ENCODE measurements around the gene ZNF519. TPM values are rescaled to one million over a fixed set of nuclear protein-coding genes. Genes with fewer than 3 reads are reported as not detected.

Gene ZNF519
- total RNA-seq, 2 donors from 2014 or later = 2.6 to 6.5 TPM

DNA sequence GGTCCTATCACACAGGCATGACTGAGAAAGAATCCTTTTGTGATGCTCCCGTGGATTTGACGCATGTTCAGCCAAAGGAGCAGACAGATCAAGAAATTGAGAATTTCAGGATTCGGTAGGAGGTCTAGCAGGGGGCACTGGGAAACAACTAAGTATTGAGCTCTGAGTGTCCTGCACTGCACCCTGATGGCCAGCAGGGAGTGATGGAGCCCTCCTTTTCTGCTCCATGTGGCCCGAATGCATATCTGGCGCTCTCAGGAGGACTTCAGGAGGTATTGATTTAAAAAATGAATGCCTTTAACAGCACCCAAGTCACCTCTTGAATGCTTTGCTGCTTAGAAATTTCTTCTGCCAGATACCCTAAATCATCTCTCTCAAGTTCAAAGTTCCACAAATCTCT lies 58.0 kb downstream of the ZNF519 start:
- no peaks in the 10 kb centered on the region for H3K36me3 ChIP-seq
- no peaks in the 10 kb centered on the region for H3K27me3 ChIP-seq (replicated peaks; ENCODE audit: insufficient read depth)
- H3K27ac ChIP-seq = no peak overlapping the region
- WGBS = 94% methylated on average over 5 of the region's 5 CpGs
- no peaks in the 10 kb centered on the region for H3K9me3 ChIP-seq
- no peak for DNase-seq (ENCODE audit: low spot score)
- no peaks in the 10 kb centered on the region for H3K4me1 ChIP-seq (replicated peaks)
- intact Hi-C loops (cut with DNase I) = no loop called here
- no peak overlapping the region for H3K4me3 ChIP-seq
- TF ChIP-seq POLR2A (IDR thresholded peaks at IDR 0.05) (no peak), POLR2AphosphoS5 (IDR thresholded peaks at IDR 0.05) (no peak)
- TF ChIP-seq, protein P1, sequence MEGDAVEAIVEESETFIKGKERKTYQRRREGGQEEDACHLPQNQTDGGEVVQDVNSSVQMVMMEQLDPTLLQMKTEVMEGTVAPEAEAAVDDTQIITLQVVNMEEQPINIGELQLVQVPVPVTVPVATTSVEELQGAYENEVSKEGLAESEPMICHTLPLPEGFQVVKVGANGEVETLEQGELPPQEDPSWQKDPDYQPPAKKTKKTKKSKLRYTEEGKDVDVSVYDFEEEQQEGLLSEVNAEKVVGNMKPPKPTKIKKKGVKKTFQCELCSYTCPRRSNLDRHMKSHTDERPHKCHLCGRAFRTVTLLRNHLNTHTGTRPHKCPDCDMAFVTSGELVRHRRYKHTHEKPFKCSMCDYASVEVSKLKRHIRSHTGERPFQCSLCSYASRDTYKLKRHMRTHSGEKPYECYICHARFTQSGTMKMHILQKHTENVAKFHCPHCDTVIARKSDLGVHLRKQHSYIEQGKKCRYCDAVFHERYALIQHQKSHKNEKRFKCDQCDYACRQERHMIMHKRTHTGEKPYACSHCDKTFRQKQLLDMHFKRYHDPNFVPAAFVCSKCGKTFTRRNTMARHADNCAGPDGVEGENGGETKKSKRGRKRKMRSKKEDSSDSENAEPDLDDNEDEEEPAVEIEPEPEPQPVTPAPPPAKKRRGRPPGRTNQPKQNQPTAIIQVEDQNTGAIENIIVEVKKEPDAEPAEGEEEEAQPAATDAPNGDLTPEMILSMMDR (IDR thresholded peaks at IDR 0.05) = no peak

DNA sequence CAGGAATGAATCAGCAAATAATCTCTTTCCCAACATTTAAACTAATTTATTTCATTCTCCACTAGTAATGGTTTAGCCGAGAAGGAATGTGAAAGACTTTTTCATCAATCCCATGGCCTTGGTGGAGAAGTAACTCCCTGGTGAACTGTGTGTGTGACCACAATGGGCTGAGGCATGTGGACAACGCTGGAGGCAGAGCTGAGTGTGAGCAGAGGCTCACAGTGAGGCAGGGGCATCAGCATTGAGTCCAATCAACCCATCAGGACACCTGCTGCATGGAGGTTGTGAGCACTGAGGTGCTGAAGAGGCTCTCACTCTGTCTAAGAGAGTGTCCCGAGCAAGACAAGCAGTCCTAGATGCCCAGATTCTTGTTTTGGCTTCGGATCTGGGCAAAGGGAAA lies 78.6 kb downstream of the ZNF519 start:
- WGBS = 91% methylated on average over 4 of the region's 4 CpGs
- Histone ChIP-seq H3K27me3 (replicated peaks; ENCODE audit: insufficient read depth) (no peaks in the 10 kb centered on the region), H3K27ac (no peak overlapping the region), H3K9me3 (no peaks in the 10 kb centered on the region), H3K4me3 (no peak overlapping the region), H3K4me1 (replicated peaks) (no peaks in the 10 kb centered on the region), H3K36me3 (no peaks in the 10 kb centered on the region)
- no peak for DNase-seq (ENCODE audit: low spot score)
- intact Hi-C loops (cut with DNase I) = no loop called here
- no peak for TF ChIP-seq POLR2A (IDR thresholded peaks at IDR 0.05)
- TF ChIP-seq POLR2AphosphoS5 (IDR thresholded peaks at IDR 0.05) = no peak
- TF ChIP-seq, protein P1 (IDR thresholded peaks at IDR 0.05) = no peak

Other genes starting within 250 kb of the ZNF519 start
- not detected for gene MC2R, start 216.9 kb downstream of the ZNF519 start, total RNA-seq

Data from prostate gland (tissue), 2 donors.